AG04449 (cell line): ENCODE data around the gene FUS.

ENCODE experiments used
- CTCF ChIA-PET: fragments of 350-600 bp; formaldehyde crosslinking; extraction: SDS; loops from one replicate; lab custom pipeline; 2021; ENCODE audit warnings: antibody characterized with exemption; lab: Yijun Ruan, JAX
- POLR2A ChIA-PET: fragments of 400-600, 350-600 bp; formaldehyde crosslinking; extraction: SDS; loops from one replicate; lab custom pipeline; 2020; ENCODE audit warnings: antibody characterized with exemption, inconsistent platforms; lab: Yijun Ruan, JAX
- DNase-seq: peaks from one replicate; pipeline ENCODE4 v3.0.0-alpha.2; 2010; ENCODE audit warnings: low read depth, low spot score
- H3K4me3 ChIP-seq: 2 replicates; pipeline ENCODE4 v1.5.1; 2011; ENCODE audit warnings: low read depth, mild to moderate bottlenecking, control low read depth, low read length
- CTCF ChIP-seq: IDR thresholded peaks from one replicate; pipeline ENCODE4 v1.5.1; 2011; ENCODE audit warnings: mild to moderate bottlenecking, moderate library complexity, low read length, control low read depth, inconsistent platforms; ENCODE audit not compliant: insufficient read depth; ENCODE audit errors: missing control alignments

The FUS gene

GRCh38 chr16:31238041-31238440 is 58.1 kb downstream of the FUS start:
- CTCF ChIA-PET, result no interaction called here
- no peak overlapping the region for H3K4me3 ChIP-seq
- POLR2A ChIA-PET, result no interaction called here
- TF ChIP-seq CTCF, result no peak
- DNase-seq, result no peak
